ENCODE measurements around the gene CDKN2C.

Gene CDKN2C

DNA sequence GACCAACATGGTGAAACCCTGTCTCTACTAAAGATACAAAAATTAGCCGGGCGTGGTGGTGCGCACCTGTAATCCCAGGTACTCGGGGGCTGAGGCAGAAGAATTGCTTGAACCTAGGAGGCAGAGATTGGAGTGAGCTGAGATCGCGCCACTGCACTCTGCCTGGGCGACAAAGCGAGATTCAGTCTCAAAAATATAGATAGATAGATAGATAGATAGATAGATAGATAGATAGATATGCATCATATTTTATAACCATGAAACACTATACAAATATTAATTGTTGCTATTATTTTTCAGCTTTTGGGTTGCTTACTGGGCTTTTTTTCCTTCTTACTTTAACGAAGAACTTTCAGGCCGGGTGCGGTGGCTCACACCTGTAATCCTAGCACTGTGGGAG, 5.2 kb upstream of the CDKN2C start:
- DNase-seq (ENCODE audit: low spot score), result no peak

DNA sequence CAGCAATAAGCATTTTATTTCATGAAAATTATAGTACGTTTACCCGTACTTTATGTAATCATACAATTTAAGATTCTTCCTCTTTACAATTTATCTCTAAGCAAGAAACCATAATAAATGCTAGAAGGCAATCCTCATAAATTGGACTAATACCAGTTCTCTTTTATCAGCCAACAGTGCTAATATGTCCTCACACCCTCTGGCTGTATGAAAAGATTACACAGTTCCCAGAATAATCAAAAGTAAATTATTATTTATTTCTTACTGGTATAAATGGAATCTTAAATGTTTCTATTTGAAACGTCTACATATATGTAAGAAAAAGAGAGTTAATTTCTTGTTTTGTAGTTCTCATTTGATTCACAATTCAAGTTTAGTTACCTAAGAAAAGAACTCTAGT, 3.1 kb upstream of the CDKN2C start:
- no peak for DNase-seq (ENCODE audit: low spot score)

- DNase-seq (ENCODE audit: low spot score), result peak; percentile 9
Measured at GRCh38 chr1:50967416-50968157, 2.5 kb upstream of the CDKN2C start.

- peak; percentile 74 for DNase-seq (ENCODE audit: low spot score)
Measured at GRCh38 chr1:50968158-50968820, 1.8 kb upstream of the CDKN2C start.

DNA sequence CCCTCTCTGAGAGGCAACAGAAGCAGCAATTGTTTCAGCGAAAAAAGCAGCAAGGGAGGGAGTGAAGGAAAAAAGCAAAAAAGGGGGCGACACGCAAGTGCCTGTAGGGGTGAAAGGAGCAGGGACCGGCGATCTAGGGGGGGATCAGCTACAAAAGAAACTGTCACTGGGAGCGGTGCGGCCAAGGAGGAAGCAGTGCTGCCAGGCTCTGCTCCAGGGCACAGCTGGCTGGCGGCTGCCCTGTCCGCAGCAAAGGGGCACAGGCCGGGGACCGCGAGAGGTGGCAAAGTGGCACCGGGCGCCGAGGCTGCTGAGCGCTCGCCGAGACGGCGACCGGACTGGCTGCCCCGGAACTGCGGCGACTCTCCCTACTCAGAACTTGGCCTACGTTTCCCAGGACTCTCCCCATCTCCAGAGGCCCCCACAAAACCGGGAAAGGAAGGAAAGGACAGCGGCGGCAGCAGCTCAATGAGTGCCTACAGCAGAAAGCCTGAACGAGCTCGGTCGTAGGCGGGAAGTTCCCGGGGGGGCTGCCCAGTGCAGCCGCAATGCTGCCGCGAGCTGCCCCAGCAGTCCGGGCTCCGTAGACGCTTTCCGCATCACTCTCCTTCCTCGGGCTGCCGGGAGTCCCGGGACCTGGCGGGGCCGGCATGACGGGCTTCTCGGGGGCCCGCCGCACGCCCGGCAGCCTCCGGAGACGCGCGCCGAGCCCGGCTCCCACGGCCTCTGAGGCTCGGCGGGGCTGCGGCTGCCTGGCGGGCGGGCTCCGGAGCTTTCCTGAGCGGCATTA, 1.0 kb upstream of the CDKN2C start:
- DNase-seq (ENCODE audit: low spot score), result peak; percentile 45

- no peak for DNase-seq (ENCODE audit: low spot score)
Measured at GRCh38 chr1:50970509-50970887, 453 bp downstream of the CDKN2C start.

- no peak for DNase-seq (ENCODE audit: low spot score)
Measured at GRCh38 chr1:50970931-50971582, 1.0 kb downstream of the CDKN2C start.

- DNase-seq (ENCODE audit: low spot score), result no peak
Measured at GRCh38 chr1:50971748-50972305, 1.8 kb downstream of the CDKN2C start.

DNA sequence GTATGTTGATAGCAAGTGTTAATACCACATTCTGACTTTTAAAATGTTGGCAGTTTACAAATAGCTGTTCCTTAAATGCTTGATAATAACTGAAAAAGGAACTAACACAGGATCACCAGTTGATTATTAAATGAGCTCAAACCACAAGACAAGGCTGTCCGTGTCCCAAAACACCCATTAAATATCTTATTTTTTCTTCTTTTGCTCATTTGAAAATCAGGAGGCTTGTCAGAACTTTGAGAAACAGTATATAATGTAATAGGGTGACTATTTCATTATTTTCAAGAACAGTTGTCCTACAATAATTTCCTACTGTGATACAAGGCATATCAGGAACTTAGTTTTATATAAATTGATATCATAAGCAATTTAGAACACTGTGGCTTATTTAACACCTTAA, 2.7 kb downstream of the CDKN2C start:
- no peak for DNase-seq (ENCODE audit: low spot score)

GRCh38 chr1:50973255-50973654, 3.2 kb downstream of the CDKN2C start:
- no peak for DNase-seq (ENCODE audit: low spot score)

DNA sequence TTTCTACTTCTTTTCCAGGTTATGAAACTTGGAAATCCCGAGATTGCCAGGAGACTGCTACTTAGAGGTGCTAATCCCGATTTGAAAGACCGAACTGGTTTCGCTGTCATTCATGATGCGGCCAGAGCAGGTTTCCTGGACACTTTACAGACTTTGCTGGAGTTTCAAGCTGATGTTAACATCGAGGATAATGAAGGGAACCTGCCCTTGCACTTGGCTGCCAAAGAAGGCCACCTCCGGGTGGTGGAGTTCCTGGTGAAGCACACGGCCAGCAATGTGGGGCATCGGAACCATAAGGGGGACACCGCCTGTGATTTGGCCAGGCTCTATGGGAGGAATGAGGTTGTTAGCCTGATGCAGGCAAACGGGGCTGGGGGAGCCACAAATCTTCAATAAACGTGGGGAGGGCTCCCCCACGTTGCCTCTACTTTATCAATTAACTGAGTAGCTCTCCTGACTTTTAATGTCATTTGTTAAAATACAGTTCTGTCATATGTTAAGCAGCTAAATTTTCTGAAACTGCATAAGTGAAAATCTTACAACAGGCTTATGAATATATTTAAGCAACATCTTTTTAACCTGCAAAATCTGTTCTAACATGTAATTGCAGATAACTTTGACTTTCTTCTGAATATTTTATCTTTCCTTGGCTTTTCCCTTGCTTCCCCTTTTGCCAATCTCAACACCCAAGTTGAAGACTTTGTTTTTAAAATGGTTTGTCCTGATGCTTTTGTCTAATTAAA, 4.0 kb downstream of the CDKN2C start:
- DNase-seq (ENCODE audit: low spot score), result no peak

DNA sequence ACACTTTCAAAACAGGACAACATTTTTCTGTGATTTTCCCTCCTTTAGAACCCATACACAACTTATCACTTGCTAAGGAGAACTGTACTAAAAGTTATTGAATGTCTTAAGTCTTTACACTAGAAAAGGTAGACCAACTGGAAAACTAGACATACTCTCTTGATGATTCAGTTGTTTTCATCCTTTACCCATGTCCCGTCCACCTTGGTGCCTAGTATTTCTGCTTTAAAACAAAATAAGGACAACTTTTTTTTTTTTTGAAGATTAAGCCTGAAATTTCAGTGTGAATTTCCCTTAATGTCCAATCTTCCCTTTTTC, 4.5 kb downstream of the CDKN2C start:
- DNase-seq (ENCODE audit: low spot score), result no peak

DNA sequence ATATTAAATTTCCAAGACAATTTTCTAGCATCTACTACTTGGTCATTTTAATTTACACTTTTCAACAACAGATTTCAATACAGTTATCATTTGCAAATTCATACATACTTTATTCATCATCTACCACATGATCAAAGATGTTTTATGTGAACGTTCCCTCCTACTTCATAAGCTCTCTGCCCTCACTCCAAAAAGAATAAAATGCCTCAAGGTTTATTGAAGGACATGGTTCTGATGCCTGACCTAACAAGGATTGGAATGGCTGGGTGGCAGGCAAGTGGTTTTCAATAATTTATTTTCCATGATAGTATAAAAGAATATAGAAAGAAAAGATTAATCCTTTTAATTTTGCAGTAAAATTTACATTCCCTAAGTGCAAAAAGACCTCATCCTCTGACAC, 5.4 kb downstream of the CDKN2C start:
- DNase-seq (ENCODE audit: low spot score), result no peak

GRCh38 chr1:50976111-50976889, 6.3 kb downstream of the CDKN2C start:
- DNase-seq (ENCODE audit: low spot score), result peak; percentile 22

DNA sequence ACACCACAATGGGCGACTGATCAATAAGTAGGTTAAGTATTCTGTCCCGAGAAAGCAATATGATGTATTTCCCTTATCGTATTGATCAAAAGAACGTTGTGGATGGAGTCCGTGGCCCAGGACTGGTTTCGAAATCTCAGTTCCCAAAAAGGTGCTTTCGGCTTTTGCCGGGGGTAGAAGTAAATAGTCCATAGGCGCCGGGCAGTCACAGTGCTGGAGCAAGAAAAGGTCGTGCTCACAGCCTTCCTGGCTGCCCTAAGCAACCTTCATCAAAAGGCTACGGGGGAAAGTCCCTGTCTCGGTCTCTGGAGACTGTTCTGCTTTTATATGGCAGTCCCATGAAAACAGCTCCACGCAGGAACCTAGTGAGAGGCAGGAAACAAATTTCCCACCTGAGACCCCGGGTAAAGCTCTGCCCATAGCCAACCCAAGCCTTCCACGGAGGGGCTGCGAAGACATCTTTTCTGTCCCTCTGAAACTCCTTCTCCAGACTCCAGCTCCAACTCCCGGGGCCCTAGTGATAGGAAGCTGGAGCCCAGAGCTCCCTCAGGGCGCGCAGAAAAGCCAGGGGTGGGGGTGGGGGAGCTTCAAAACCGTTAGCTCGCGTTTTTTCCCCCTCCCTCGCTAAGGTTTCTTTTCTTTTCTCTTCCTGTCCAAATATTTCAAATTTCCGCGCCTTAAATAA, 7.0 kb downstream of the CDKN2C start:
- DNase-seq (ENCODE audit: low spot score), result peak; percentile 37

- DNase-seq (ENCODE audit: low spot score), result peak; percentile 43
Measured at GRCh38 chr1:50977575-50978143, 7.6 kb downstream of the CDKN2C start.

GRCh38 chr1:50978144-50978851, 8.3 kb downstream of the CDKN2C start:
- peak; percentile 57 for DNase-seq (ENCODE audit: low spot score)

- peak; percentile 29 for DNase-seq (ENCODE audit: low spot score)
Measured at GRCh38 chr1:50978852-50979781, 9.1 kb downstream of the CDKN2C start.

Measured in HuH-7.5 (cell line).